HT1080 (cell line): ENCODE results near the gene POU3F2. TPM values are rescaled to one million over a fixed set of nuclear protein-coding genes. Genes with fewer than 3 reads are reported as not detected.

ENCODE experiments used
- DNase-seq: peaks from one replicate; pipeline ENCODE4 v3.0.0-alpha.2; 2015; ENCODE audit warnings: low read depth
- polyA plus RNA-seq, 2 experiments: library from polyadenylated mRNA; depleted of rRNA; stranded (reverse); fragments of >200 nt; gene quantifications; 2 replicates each; pipeline ENCODE4 v1.2.3, GENCODE V29; 2015
- total RNA-seq: library from RNA; depleted of rRNA; stranded (reverse); fragments of >200 nt; shearing (Covaris generic); gene quantifications from 2 replicates; pipeline ENCODE4 v1.2.3, GENCODE V29; 2014; rRNA removed

POU3F2 gene
- 1.6 and 2.4 TPM in 2 replicates for total RNA-seq
- 1.6 and 1.7 TPM in 2 replicates for polyA plus RNA-seq (2015; cell fraction: cytosol; rRNA removed)
- polyA plus RNA-seq (2015; cell fraction: nucleus; rRNA removed), result 2.9 and 3.0 TPM in 2 replicates

- DNase-seq, result peak; percentile 93
Measured at GRCh38 chr6:98834060-98835031, at the start of gene POU3F2. POU3F2 (plus strand) TSS chr6:98834574; CDS start chr6:98834874, 300 bp downstream.

GRCh38 chr6:98787435-98787834 lies 46.9 kb upstream of the POU3F2 start:
- no peak for DNase-seq

- DNase-seq, result no peak
Measured at GRCh38 chr6:98787961-98788360, 46.4 kb upstream of the POU3F2 start.

GRCh38 chr6:98794307-98794842 lies 40.0 kb upstream of the POU3F2 start:
- no peak for DNase-seq

GRCh38 chr6:98797217-98797994 lies 37.0 kb upstream of the POU3F2 start:
- DNase-seq, result peak; percentile 39

- no peak for DNase-seq
Measured at GRCh38 chr6:98800866-98801265, 33.5 kb upstream of the POU3F2 start.

- DNase-seq, result peak; percentile 86
Measured at GRCh38 chr6:98808541-98809210, 25.7 kb upstream of the POU3F2 start.

- no peak for DNase-seq
Measured at GRCh38 chr6:98812220-98812619, 22.2 kb upstream of the POU3F2 start.

GRCh38 chr6:98816799-98817198 lies 17.6 kb upstream of the POU3F2 start:
- no peak for DNase-seq

- peak; percentile 20 for DNase-seq
Measured at GRCh38 chr6:98821756-98822405, 12.5 kb upstream of the POU3F2 start.

GRCh38 chr6:98823428-98824161 lies 10.8 kb upstream of the POU3F2 start:
- DNase-seq, result no peak

- no peak for DNase-seq
Measured at GRCh38 chr6:98824162-98824901, 10.0 kb upstream of the POU3F2 start.

- no peak for DNase-seq
Measured at GRCh38 chr6:98824902-98825599, 9.3 kb upstream of the POU3F2 start.

GRCh38 chr6:98825600-98826230 lies 8.7 kb upstream of the POU3F2 start:
- no peak for DNase-seq

GRCh38 chr6:98827295-98828159 lies 6.8 kb upstream of the POU3F2 start:
- DNase-seq, result no peak

- no peak for DNase-seq
Measured at GRCh38 chr6:98828211-98828788, 6.1 kb upstream of the POU3F2 start.
